ENCODE results near the gene HEMK1.

DNA sequence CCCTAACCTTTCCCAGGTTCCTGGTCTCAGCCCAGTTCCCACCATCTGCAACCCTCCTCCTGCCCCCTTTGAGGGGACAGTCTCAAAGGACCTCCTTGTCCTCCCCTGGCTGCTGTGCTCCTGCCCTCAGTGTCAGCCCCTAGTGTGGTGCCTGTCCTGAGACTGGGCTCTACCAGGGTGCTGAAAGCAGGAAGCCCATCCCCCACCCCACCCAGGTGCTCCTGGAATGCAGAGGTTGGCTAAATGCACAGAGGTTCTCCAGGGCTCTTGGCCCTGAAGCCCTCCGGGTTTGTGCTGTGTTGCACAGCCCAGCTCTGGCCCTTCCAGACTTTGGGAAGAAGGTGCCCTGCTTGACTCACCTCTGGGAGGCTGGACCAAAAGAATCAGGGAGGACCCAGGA is 23.5 kb upstream of the HEMK1 start:
- TF ChIP-seq, protein P1, sequence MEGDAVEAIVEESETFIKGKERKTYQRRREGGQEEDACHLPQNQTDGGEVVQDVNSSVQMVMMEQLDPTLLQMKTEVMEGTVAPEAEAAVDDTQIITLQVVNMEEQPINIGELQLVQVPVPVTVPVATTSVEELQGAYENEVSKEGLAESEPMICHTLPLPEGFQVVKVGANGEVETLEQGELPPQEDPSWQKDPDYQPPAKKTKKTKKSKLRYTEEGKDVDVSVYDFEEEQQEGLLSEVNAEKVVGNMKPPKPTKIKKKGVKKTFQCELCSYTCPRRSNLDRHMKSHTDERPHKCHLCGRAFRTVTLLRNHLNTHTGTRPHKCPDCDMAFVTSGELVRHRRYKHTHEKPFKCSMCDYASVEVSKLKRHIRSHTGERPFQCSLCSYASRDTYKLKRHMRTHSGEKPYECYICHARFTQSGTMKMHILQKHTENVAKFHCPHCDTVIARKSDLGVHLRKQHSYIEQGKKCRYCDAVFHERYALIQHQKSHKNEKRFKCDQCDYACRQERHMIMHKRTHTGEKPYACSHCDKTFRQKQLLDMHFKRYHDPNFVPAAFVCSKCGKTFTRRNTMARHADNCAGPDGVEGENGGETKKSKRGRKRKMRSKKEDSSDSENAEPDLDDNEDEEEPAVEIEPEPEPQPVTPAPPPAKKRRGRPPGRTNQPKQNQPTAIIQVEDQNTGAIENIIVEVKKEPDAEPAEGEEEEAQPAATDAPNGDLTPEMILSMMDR (conservative IDR thresholded peaks at IDR 0.05; ENCODE audit: low read length) = no peak
- no peak for TF ChIP-seq EZH2phosphoT487 (IDR thresholded peaks at IDR 0.05; ENCODE audit: borderline replicate concordance)

Data from Loucy (cell line).